Stimulated activated CD8-positive, alpha-beta memory T cell treated with anti-CD3 and anti-CD28 coated beads, Interleukin-4, amount 100 ng/mL, for 4 hours (primary cell): ENCODE data around the gene CD274.
"Not testable (repeated sequence)": the region's sequence is repeated elsewhere in the genome, so short reads cannot be mapped to it uniquely, and the experiment has no call there.

ENCODE experiments used
- DNase-seq, 2 donors: peaks; one replicate each; pipeline ENCODE4 v3.0.0-alpha.2; 2020; ENCODE audit warnings: low read depth in 2 of 2, low spot score in 1 of 2

The CD274 gene

DNA sequence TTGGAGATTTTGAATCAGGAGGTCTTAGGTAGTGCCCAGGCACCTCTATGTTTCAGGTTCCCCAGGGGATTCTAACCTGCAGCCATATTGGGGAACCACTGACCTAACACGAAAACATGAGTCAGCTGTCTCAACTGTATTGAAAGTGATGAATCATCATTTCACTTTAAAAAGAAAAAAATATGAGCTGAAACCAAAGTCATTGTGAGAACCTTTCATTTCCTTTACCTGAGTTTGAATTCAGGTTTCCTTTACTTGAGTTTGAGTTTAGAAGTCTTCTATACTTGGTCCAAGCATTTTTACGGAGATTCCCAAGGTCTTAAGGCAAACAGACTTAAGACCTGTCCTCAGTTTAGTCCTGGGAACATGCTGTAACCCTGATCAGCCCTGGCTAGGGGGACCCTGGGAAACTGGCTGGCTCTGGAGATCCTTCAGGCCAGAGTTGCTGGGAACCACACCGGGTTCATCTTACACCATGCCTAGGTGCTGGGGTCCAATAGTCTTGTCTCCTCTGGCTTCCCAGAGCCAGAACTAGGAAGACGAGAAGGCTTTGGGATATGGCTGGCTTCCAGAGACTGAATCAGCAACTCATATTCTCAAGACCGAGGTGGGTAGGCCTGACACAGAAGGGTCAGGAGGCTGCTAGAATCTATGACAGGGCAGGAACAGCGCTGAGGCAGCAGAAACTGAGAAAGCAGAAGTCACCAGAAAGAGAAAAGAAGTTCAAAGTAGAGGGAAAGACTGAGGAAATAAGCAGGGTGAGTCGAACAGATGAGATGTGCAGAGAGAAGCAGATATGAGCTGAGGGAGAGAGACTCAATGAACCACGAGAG is 43.6 kb downstream of the CD274 start:
- no peak for DNase-seq

DNA sequence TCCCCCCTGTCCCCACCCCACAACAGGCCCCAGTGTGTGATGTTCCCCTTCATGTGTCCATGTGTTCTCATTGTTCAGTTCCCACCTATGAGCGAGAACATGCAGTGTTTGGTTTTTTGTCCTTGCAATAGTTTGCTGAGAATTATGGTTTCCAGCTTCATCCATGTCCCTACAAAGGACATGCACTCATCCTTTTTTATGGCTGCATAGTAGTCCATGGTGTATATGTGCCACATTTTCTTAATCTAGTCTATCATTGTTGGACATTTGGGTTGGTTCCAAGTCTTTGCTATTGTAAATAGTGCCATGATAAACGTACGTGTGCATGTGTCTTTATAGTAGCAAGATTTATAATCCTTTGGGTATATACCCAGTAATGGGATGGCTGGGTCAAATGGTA is 44.4 kb downstream of the CD274 start:
- not testable (repeated sequence) for DNase-seq

DNA sequence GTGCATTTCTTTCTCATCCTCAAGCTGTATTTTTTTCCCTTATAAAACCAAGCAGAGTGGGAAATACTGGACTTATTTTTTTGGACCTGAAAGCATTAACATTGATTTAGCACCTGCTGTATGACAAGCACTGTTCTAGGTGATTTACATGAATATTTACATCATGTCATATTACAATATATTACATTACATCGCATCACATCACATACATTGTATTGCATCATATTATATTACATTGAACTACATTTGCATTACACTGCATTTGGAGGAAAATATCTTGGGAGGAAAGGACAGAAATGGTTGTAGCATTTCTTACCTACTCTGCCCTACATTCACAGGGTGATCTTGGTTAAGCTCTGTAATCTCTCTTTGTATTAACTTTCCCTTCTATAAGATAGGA is 48.8 kb downstream of the CD274 start:
- no peak for DNase-seq

DNA sequence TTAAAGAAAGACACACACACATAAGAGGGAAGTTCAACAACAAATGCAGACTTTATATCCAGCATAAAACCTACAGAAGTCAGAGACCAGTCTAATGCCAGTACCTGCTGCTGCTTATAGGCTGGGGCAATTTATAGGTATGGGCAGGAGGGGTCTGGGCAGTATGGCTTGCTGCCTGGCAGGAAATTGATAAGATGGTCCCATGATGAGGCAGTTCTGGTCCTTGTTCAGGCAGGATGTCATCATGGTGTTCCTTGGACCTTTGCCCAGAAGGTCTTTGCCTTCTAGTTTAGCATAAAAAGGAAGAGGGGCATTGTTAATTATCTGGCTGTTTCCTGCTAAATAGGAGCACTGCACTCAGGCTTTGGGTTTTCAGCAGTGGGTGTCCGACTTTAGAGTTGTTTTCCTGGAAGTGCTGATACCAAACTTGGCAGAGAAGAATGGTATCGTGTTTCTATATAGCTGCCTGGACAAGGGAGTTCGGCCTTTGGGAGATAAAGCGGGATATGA is 49.6 kb downstream of the CD274 start:
- no peak for DNase-seq

DNA sequence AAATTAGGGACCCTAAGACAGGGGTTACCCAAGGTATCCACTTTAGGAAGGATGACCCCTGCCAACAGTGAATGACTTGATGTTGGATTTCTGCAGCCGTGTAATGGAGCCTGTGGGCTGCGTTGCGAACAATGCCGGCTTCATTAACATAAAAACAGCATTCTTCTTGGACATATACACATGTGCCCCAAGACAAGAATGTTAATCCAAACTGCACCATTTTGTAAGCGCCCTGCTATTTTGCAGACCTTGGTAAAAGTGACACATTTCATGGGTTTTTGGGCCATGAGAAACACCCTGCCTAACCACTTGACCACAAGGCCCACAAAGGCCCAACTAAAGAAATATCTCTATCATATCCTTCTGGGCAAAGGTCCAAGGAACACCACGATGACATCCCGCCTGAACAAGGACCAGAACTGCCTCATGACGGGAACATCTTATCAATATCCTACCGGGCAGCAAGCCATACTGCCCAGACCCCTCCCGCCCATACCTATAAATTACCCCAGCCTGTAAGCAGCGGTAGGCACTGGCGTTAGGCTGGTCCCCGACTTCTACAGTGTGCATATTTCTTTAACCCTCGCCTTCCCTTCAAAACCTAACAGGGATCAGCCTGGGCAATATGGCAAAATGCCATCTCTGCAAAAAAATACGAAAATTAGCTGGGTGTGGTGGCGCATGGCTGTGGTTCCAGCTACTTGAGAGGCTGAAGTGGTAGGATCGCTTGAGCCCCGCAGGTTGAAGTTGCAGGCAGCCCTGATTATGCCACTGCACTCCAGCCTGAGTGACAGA is 50.3 kb downstream of the CD274 start:
- no peak for DNase-seq

DNA sequence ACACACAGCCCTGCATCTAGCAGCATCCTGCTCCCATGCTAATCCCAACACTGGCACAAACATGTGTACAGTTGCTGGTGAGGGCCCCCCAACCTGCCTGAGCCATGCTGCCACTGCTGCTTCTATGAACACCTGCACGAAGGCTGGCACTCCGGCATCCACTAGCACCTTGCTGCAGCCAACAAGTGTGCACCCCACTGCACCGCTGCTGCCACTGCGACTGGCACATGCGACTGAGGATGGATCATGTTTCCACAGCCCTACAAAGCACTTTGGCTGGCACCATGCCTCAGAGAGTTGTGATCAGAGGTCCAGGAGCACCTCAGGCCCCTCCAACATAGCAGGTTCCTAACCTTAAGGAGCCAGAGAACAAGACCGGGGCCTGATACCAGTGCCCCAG is 52.2 kb downstream of the CD274 start:
- no peak for DNase-seq

DNA sequence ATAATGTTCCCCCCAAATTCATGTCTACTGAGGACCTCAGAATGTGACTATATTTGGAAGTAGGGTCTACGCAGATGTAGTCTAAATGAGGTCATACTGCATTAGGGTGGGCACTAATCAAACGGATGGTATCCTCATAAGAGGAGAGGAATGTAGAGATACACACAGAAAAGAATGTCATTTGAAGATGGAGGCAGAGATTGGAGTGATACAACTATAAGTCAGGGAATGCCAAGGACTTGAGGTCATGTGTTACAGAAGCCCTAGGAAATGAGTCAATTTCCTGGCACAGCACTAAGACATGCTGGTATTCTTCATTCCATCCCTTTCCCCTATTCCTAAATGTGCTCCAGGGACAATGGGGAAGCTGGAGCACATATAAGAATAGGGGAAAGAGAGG is 59.2 kb downstream of the CD274 start:
- no peak for DNase-seq

DNA sequence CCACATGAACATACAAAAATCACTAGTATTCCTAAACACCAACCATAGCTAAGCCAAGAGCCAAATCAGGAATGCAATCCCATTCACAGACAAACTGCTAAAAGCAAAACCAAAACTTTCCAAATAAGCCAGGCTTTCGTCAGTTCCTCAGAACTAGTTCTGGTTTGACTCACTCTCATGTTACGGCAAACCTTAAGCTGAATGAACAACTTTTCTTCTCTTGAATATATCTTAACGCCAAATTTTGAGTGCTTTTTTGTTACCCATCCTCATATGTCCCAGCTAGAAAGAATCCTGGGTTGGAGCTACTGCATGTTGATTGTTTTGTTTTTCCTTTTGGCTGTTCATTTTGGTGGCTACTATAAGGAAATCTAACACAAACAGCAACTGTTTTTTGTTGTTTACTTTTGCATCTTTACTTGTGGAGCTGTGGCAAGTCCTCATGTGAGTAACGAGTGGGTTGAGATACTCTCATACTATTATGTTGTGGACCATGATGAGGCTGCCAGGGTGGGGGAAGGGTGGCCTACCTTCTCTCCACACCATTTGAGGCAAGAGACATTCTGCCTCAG is 60.1 kb downstream of the CD274 start, which contains the start of gene PDCD1LG2:
Gene PDCD1LG2 (plus strand): TSS at position 172 of the 572 bp plus-strand sequence. CDS start 12,016 bp downstream, outside the sequence.
- DNase-seq = no peak

DNA sequence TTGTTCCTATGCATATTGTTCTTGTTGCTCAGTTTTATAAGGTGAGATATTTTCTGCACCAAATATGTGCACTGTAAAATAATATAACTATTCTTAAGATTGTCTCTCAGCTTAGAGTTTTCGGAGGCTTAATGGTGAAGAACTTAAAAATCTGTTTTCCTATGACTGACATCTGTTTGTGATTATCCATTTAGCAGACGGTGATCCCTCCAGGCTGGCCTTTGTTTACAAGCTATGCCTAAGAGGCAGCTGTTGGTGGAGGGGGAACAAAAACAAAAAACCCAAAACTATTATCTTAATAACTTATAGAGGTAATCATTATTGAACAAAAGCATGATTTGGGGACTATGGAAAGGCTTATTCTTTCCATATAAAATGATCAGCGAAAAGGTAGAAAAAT is 60.6 kb downstream of the CD274 start:
- no peak for DNase-seq

DNA sequence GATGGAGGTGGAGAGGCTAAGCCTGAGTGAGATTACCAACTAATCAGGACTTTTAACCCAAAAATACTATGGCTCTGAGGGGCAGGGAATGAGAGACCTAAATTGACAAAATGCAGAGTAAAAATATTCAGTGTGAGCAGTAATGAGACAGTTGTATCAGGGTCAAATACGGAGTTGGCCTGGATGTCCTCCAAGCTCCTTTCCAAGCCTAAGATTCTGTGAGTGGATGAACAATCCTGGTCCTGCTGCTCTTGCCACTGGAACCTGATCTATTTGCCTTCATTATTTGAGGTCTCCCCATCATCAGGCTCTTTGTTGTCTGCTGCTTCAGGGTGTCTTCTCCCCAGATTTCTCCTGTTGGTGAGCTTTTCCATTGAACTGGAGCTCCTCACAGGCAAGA is 61.1 kb downstream of the CD274 start:
- no peak for DNase-seq

DNA sequence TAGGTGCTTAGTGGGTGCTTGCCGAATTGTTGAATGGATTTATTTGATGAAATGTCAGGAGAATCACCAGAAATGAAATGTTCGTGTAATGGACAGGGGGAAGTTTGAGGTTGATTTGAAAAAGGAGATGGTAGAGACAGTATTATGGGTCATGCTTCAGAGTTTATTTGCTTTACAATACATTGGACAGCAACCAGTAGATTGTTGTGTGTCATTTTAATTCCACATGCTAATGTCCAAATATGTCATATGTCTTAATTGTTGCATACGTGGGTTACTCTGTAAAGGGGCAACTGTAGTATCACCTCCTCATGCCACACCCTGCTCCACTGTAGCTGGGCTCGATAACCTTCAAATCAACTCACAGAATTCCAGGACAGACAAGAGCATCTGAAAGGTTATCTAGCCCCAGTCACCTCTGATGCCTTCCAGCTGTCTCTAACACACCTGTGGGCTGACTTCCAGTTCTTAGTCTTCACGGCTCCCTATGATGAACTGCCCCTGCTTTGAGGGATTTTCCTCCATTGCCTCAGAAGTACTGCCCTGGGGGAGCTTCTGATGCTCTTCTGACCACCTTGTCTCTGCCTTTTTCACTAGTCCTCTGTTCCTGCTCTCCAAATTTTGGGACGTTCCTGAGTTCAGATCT is 61.7 kb downstream of the CD274 start:
- DNase-seq = no peak

DNA sequence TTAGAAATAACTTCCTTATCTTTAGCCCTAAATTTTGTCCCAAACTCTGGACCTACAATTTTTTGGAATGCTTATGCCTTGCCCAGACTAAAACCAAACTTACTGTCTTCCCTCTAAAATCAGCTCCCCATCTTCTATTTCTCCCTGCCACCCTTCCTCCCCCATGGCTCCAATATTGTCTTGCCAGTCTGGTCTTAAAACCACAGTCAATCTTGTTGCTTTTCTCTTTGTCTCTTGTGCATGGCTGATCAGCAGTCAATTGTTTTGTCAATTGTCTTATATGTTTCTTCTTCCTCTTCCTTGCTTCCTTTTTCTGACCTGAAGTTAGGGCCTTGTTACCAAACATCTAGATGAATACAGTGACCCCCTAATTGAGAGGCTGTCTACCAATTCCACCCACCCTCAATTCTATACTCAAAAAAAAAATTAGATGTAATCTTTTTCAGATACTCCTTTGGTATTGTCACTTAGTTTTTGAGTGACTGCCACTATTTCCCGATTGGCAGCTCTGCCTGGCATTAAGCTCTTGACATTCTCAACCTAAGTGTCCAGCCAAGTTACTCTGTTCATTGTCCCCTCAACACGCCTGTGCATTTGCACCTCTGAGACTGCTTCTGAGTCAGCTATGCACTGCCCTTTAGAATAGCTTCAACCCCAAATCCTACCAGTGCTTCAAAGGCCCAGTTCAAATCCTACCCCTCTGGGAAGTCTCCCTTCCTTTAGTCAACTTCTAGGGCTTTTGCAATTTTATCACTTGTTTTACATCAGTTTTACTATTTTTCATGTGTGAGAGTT is 62.5 kb downstream of the CD274 start:
- no peak for DNase-seq

DNA sequence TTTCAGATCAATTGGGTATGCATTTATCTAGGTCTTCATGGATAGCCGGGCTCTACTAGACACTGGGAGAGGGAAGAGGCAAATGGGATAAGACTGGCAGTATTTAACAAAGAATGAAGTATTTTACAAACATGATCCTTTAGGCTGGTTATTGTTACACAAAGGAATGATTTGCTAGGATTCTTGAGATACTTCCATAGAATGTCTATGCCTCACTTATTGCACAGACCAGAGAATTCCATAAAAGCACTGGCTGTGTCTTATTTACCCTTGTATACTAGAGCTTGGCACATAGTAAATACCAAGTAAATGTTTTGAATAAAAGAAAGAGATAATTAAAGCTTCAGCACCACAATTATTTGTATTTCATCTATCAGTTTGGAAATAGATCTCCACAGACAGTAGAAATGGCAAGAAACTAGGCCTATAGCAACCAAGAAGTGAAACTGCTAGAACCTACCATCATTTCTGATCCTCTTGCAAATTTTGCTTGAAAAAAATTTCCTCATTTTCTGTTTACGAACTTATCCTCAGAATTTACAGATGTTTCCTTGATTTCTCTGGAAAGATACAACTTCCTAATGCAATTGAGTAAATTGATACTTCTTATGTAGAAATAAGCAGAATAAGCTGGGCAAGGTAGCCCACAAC is 63.7 kb downstream of the CD274 start:
- no peak for DNase-seq

DNA sequence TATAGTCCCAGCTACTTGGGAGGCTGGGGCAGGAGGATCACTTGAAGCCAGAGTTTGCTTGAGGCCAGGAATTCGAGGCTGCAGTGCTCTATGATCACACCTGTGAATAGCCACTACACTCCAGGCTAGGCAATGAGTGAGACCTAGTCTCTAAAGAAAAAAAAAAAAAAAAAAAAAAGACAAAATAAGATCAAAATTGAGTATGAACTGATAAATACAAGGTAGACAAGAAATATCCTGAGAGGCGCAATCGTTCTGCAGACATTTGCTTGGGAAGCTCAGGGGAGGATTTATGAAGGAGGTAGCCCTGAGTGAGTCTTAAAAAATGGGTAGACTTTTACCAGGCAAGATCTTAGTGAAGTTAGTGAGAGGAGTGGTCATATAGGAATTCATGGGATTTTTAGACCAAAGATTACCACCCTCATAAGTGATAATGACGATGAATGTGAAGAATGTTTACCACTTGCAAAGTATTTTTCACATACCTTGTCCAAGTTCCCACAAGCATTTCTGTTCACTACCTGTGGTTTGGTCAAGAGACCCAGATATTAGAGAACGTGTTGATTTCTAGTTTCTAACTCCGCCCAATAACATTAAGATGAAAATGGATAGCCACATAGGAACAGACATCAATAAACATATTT is 64.4 kb downstream of the CD274 start:
- DNase-seq = no peak

DNA sequence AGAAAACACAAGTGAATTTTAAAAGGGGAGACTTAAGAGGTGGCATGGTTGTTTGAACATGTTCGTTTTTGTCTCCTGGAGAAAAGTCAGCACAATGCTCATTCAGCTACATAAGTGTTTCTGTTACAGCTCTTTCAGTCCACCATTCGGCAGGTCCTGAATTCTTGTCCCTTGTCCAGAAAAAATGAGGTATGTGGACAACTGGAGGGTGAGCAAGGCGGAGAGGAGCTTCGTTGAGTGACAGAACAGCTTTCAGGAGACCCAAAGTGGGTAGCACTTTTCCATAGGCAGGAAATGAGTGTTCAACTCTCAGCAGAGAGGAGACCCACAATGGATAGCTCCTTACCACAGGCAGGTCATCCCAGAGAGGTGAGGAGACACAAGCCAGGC is 64.9 kb downstream of the CD274 start:
- DNase-seq = no peak

DNA sequence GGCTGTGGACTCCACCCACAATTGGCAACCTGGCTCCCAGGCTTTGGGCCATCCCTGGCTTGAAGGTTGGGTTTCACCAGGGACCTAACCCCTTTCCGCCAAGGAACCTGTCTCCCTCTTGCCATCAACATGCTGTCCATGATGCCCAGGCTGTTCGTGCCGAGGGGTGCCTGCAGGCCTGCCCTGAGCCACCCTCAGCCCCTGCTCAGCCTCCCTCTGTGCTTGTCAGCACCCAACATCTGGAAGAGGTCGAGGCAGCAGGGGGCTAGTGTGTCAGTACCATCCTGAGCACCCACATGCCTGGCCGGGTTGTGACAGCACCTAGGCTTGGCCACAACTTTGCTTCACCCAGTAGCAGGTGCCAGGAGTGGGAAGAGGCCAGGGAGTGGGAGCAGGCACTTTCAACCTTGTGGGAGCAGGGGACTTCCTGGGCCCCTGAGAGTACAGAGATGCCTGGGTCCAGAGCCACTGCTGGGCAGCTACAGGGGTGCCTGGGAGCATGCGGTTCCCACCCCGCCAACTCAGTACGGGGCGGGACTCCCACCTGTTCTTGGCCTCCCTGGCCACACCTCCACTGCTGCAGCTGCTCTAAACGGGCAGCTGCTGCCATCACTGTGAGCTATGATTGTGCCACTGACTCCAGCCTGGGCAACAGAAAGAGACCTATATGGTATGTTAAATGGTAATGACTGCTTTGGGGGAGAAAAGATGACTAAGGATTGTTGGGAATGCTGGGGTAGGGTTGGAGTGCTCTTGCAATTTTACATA is 66.3 kb downstream of the CD274 start:
- no peak for DNase-seq

DNA sequence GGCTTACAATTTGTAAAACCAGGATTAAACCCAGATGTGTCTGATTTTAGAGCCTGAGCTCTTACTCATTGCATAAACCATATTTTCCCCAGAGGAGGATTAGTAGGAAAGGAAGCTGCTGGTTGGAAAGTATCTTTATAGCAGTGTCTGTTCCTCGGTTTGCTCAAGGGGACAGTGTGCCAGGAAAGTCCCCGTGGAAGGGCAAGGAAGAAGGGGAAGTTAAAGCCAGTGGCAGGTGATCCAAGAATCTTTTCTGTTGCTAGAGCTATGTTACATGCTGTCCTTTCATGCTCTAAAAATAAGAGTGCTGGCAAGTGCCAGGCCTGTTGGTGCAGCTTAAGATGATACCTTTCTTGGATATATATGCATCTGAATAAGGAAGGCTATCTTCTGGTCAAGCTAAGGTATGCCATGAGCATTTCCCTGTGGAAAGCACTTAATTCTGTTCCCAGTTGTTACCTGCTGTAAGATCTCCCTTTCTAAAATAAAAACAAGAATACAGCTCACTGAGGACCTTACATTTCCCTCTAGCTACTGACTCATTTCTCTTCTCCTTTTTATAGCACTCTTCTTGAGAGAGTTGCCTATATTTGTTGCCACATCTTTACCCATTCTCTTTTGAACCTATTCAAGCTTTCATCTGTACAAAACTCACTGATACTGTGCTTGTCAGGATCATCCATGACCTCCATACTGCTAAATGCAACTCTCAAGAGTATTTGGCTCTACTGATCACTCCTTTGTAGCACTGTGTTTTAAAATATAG is 68.0 kb downstream of the CD274 start:
- no peak for DNase-seq

DNA sequence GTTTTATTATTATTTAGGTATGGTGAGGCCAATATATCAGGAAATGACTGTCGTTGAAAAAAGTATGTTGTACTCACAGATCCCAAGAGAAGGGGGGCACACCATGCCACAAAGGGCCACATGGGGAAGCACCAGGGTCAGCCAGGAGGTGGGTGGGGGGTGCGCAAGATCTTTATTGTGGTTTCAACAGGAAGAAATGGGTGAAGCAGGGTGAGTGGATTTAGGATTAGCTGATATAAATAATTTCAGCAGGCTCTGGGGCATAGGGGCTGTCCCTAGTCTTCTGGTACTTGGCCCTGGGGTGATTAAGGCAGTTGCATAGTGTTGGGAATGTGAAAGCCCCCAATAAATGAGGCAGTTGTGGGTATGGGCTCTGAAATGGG is 68.6 kb downstream of the CD274 start:
- no peak for DNase-seq
